Fibroblast of gingiva (primary cell): ENCODE results near the gene CGB7.
"Not testable (repeated sequence)": the region's sequence is repeated elsewhere in the genome, so short reads cannot be mapped to it uniquely, and the experiment has no call there.

ENCODE experiments used
- DNase-seq: peaks from one replicate; pipeline ENCODE4 v3.0.0-alpha.2; 2011; ENCODE audit warnings: low read depth

Gene CGB7

DNA sequence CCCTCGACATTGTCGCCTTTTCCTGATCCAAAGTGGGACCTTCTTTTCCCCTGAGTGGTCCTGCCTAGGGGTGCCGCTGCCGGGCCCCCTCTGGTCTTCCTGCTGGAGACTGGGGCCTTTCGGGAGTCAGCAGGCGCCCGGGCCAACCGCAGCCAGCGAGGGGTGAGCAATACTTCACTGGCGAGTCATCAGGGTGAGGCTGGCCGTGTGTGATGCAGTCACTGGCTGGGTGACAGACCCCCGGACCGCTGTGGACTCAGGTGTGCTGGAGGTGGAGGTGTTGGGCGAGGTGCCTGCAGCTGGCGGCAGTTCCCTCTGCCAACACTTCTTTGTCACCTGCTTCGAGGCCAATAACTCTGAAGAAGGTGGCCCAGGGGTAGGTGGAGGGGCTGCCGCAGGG lies 15.4 kb downstream of the CGB7 start:
- no peak for DNase-seq

DNA sequence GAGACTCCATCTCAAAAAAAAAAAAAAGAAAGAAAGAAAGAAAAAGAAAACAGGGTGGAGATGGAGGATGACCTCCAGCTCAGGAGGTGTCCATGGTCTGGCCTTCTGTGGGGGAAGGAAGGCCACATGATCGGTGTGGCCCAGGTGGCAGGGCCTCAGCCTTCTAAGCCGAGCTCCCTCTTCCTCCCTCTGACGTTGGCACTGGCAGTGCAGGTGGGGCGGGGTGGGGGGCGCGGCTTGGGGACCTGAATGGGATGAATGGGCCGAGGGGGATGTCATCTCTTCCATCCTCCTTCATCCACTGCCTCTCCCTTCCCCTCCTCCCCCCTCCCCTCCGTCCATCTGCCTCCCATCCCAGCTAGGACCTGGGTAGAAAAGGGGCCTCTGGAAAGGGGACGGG lies 17.8 kb downstream of the CGB7 start:
- DNase-seq: not testable (repeated sequence)

DNA sequence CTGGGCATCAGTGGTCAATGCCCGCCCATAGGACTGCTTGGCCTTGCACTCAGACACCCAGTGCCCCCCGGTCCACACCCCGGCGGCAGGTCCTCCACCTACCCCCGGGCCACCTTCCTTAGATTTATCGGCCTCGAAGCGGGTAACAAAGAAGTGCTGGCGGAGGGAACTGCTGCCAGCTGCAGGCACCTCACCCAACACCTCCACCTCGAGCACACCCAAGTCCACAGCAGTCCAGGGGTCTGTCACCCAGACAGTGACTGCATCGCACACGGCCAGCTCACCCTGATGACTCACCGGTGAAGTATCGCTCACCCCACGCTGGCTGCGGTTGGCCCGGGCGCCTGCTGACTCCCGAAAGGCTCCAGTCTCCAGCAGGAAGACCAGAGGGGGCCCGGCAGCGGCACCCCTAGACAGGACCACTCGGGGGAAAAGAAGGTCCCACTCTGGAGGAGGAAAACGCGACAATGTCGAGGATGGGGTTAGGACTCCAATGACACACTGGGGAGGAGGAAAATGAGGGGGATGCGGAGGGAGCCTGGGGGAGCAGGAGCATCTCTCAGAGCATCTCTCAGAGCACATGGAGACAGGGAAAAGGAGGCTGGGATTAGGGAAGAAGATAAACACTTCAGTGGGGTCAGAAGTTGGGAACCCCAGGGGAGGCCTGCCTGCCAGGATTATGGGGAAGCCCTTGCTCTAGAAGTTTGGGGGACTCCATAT lies 18.8 kb downstream of the CGB7 start:
- DNase-seq: not testable (repeated sequence)

DNA sequence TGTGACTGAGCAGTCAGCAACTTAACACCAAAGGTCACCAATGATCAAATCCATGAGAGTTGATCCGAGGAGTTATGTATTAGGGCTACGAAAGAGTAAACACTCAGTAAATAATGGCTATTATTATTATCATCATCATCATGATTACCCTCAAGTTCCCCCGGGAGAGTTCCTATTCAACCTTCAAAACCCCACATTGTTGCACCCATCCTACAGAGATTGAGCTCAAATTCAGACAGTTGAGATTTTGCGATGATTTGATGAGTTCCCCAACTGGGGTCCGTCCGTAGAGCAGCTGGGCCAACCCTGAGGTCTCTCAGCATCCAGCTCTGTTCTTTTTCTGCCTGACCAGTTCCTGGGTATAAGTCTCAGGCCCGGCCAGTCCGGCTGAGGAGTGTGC lies 19.4 kb downstream of the CGB7 start:
- not testable (repeated sequence) for DNase-seq

DNA sequence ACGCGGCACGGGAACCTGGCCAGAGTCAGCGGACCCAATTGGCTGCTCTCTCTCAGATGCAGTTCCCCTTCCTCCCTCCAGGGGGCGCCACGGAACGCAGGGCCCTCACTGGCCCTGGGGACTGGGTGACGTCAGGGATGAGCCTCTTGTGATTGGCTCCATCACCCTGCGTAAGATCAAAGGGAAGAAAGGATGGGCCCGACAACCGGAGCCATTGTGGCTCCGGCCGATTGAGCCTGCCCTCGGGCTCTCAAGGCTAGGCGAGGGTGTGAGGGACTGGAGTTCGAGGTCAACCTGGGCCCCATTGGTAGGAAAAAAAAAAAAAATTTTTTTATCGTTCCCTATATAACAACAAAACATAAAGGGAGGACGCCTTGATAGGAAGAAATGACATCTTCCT lies 20.7 kb downstream of the CGB7 start, which contains the start of gene CGB1:
Gene CGB1, minus strand, starts transcription at position 81 of the 400 bp plus-strand sequence. CDS start 184 bp downstream, outside the sequence.
- DNase-seq: not testable (repeated sequence)

DNA sequence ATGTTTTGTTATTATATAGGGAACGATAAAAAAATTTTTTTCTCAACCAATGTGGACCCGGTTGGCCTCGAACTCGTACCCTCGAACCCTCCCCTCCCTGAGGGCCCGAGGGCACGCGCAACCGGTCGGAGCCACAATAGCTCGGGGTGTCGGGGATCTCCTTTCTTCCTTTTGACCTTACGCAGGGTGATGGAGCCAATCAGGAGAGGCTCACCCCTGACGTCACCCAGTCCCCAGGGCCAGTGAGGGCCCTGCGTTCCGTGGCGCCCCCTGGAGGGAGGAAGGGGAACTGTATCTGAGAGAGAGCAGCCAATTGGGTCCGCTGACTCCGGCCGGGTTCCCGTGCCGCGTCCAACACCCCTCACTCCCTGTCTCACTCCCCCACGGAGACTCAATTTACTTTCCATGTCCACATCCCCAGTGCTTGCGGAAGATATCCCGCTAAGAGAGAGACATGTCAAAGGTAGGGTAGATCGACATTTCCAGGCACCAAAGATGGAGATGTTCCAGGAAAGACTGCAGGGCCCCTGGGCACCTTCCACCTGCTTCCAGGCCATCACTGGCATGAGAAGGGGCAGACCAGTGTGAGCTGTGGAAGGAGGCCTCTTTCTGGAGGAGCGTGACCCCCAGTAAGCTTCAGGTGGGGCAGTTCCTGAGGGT lies 25.8 kb downstream of the CGB7 start, which contains the start of gene CGB2:
Gene CGB2, plus strand, starts transcription at position 249 of the 660 bp plus-strand sequence. Its CDS starts 206 bp downstream, at position 455.
- DNase-seq: not testable (repeated sequence)

DNA sequence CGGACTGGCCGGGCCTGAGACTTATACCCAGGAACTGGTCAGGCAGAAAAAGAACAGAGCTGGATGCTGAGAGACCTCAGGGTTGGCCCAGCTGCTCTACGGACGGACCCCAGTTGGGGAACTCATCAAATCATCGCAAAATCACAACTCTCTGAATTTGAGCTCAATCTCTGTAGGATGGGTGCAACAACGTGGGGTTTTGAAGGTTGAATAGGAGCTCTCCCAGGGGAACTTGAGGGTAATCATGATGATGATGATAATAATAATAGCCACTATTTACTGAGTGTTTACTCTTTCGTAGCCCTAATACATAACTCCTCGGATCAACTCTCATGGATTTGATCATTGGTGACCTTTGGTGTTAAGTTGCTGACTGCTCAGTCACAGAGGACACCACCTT lies 27.2 kb downstream of the CGB7 start:
- not testable (repeated sequence) for DNase-seq

DNA sequence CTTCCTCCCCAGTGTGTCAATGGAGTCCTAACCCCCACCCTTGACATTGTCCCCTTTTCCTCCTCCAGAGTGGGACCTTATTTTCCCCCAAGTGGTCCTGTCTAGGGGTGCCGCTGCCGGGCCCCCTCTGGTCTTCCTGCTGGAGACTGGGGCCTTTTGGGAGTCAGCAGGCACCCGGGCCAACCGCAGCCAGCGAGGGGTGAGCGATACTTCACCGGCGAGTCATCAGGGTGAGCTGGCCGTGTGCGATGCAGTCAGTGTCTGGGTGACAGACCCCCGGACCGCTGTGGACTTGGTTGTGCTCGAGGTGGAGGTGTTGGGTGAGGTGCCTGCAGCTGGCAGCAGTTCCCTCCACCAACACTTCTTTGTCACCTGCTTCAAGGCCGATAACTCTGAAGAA lies 27.8 kb downstream of the CGB7 start:
- not testable (repeated sequence) for DNase-seq

DNA sequence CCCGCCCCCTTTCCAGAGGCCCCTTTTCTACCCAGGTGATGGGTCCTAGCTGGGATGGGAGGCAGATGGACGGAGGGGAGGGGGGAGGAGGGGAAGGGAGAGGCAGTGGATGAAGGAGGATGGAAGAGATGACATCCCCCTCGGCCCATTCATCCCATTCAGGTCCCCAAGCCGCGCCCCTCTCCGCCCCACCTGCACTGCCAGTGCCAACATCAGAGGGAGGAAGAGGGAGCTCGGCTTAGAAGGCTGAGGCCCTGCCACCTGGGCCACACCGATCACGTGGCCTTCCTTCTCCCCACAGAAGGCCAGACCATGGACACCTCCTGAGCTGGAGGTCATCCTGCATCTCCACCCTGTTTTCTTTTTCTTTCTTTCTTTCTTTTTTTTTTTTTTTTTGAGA lies 28.9 kb downstream of the CGB7 start:
- not testable (repeated sequence) for DNase-seq

DNA sequence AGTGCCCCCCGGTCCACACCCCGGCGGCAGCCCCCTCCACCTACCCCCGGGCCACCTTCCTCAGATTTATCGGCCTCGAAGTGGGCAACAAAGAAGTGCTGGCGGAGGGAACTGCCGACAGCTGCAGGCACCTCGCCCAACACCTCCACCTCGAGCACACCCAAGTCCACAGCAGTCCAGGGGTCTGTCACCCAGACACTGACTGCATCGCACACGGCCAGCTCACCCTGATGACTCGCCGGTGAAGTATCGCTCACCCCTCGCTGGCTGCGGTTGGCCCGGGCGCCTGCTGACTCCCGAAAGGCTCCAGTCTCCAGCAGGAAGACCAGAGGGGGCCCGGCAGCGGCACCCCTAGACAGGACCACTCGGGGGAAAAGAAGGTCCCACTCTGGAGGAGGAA lies 31.9 kb downstream of the CGB7 start:
- not testable (repeated sequence) for DNase-seq

DNA sequence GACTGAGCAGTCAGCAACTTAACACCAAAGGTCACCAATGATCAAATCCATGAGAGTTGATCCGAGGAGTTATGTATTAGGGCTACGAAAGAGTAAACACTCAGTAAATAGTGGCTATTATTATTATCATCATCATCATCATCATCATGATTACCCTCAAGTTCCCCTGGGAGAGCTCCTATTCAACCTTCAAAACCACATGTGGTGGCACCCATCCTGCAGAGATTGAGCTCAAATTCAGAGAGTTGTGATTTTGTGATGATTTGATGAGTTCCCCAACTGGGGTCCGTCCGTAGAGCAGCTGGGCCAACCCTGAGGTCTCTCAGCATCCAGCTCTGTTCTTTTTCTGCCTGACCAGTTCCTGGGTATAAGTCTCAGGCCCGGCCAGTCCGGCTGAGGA lies 32.5 kb downstream of the CGB7 start:
- not testable (repeated sequence) for DNase-seq

DNA sequence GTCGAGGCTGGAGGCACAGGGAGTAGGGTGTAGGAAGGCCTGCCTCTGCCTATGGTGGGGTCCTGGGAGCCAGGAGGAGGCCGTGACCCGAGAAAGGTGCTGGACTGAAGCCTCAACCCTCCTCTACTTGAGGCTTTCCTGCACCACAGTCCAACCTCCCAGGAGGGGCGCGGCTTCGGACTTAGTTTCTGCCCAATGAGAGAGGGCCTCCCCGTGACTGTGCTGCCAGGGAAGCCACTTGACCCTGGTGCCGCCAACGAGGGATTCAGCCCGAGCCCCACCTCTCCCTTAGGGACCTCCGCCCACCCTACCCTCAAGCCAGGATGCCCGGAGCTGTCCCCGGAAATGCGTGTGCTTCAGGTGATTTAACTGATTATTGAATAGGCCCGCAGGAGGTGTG lies 33.3 kb downstream of the CGB7 start, which contains the start of gene CGB3:
Gene CGB3, minus strand, starts transcription at position 101 of the 400 bp plus-strand sequence. CDS start 362 bp downstream, outside the sequence.
- DNase-seq: not testable (repeated sequence)

DNA sequence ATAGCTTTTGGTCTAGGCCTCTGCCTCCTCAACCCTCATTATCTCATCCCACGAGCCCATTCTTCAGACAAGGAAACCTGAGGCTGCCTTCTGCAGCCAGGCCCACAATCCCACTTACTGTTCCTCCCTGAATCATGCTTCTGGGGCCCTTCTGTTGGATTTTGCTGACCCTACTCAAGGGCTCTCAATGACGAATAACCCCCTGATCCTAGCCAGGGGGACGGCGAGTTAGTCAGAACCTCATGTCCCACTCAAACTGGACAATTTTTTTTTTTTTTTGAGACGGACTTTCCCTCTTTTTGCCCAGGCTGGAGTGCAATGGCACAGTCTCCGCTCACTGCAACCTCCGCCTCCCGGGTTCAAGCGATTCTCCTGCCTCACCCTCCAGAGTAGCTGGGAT lies 35.4 kb downstream of the CGB7 start:
- DNase-seq: no peak

DNA sequence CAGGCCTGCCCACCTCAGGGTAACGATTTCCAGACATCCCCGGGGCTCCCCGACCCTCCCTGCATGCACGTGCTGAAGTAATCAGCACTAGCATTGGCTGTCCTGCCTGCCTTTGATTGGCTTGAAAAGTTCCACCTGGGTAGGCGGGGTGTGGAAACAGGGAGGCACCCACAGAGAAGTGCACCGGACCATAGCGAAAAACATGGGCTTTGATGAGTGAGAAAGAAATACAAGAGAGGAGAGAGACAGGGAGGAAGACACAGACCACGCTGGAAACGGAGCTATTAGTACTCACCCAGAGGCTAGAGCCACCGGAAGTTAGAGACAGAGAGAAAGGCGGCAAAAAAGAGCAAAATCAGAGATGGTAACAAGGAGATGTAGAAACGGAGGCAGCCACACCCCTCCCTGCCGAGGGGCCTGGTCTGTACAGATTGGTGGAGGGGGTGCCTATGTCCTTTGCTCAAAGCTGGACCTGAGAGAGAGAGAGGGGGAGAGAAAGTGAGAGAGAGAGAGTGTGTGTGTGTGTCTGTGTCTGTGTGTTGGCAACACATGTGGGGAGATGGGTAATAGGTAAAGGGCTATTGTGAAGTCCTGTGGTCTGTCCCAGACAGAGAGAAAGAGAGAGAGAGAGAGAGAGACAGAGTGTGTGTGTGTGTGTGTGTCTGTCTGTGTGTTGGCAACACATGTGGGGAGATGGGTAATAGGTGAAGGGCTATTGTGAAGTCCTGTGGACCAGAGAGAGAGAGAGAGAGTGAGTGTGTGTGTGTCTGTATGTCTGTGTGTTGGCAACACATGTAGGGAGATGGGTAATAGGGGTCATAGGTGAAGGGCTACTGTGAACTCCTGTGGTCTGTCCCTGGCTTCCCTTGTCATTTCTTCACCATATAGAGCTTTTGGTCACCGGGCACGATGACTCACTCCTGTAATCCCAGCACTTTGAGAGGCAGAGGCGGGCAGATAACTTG lies 36.3 kb downstream of the CGB7 start:
- DNase-seq: peak; percentile 54

DNA sequence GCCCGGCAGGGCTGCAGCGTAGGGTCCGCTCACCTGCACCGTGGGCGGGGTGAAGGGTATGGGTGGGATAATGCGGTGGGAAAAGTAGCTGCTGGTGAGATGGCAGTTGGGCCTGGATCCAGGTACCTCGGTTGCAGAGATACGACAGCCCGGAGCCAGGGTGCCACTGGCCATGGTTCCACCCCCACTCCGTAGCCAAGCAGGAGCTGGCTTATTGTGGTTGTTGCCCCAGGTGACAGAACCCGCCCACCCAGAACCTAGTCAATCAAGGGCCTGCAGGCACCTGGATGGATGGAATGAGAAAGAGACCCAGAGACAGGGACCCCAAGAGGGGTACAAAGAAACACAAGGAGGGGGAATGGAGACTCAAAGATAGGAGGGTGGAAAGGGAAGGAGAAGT lies 37.2 kb downstream of the CGB7 start:
- DNase-seq: no peak

DNA sequence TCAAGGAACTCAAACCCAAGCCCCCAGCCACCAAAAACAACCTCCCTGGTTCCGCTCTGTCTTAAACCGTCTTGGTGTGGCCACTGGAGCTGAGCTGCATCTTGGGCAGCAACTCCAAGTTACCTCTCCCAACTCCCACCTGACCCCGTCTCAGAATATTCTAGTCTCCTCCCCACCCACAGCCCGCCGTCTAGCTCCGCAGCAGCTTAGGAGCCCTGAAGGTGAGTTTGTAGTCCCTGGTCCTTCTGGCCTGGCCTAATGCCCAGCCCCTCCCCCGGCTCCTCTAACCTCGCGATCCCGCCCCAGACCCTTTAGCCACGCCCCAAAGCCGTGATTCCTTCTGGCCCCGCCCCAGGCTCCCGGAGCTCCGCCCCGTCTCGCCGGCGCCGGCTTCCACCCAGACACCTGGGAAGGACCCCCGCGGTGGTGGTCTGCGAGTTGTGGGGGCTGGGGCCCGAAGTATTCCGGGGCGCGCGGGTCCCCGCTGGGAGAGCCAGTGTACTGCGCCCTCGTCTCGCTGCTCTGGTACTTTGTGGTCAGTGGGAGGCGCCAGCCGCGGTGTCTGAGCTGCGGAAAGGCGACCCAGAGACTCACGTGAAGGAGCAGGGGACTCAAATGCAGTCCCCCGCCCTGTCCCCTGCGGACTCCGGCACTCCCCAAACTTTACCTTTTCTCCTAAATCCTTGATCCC lies 38.2 kb downstream of the CGB7 start:
- DNase-seq: no peak

DNA sequence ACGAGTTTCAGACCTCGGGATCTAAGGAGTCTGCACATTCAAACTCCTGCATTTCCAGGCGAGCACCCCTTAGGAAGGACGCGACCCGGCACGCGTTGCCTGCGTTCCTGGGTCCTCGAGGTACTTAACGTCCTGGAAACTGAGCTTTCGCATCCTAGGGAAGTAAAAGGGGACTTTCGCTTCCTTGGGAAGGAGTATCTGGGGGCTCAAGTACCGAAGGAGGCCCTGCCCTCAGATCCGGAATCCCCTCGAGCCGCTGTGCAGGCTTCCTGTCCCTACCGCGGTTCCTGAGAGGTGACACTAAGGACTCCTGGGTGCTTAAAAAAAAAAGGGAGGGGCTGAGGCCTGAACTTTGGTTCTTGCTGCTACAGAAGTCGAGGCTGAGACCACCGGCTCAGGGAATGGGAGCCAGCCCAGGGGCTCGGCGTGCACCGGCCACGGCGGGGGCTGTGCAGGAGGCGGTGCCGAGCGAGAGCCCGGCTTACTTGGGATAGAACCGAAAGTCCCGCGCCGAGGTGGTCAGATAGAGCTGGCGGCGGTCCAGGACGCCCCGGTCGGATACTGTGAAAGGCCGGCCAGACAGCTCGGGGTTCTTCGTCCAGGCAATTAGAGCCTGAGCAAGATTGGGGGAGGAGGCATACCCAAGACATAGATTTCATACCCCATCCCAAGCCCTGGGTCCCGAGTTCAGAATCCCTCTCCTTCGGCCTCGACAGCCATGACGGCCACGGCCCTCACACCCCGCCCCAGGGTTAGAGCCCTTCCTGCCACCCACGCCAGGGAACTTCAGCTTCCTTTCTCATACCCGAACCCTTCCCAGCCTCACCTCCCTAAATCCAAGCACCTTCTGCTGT lies 38.9 kb downstream of the CGB7 start:
- not testable (repeated sequence) for DNase-seq

DNA sequence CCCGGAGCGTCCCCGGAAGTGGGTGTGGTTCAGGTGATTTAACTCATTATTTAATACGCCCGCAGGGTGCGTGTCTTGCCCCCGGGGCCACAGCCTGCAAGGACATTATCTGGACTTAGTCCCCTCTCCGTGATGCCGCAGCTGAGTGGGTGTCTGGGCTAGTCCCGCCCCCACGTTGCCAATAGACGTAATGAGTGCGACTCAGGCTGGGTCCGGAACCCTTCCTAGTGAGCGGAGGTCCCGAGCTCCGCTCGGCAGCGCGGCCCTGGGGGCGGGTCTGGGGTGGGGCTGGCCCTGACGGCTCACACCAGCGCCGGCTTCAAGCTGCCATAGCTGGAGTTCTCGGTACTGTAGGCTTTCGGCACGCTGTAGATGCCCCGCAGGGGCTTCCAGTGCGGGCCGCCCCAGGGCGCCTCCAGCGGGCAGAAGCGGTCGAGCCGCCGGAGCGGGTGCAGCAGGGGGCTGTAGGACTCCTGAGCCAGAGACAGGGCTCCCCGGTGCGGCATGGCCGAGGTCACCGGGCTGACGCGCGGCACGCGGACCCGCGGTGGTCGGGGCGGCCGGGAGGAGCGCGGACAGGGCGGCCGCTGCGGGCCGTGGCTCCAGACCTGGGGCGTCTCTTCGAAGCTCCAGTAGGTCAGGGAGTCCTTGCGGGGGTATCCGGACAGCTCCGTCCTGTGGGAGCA lies 39.7 kb downstream of the CGB7 start:
- peak; percentile 31 for DNase-seq

DNA sequence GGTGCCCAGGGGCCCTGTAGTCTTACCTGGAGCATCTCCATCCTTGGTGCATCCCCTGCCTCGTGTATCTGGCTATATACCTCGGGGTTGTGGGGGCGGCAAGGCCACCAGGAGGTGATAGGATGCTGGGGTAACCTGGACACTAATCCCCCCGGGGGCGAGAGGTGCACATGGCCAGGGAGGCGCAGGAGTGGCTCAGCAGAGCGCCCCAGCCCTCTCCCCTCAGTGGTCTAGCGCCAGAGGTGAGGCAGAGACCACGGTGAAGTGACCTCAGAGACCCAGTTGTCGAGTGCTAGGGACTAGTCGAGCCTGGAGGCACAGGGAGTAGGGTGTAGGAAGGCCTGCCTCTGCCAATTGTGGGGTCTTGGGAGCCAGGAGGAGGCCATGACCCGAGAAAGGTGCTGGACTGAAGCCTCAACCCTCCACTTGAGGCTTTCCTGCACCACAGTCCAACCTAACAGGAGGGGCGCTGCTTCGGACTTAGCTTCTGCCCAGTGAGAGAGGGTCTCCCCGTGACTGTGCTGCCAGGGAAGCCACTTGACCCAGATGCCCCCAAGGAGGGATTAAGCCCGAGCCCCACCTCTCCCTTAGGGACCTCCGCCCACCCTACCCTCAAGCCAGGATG lies 40.4 kb downstream of the CGB7 start, which contains the start of gene LHB:
Gene LHB, minus strand, starts transcription at position 51 of the 625 bp plus-strand sequence. Its CDS starts 10 bp downstream, at position 41.
- DNase-seq: no peak
